ENCODE results near the gene FGF19.

GRCh38 chr11:69732910-69733309, 29.1 kb upstream of the FGF19 start:
- TF ChIP-seq EZH2 (IDR thresholded peaks at IDR 0.05; ENCODE audit: insufficient read depth, poor library complexity, severe bottlenecking), result no peak
- TF ChIP-seq EZH2phosphoT487 (IDR thresholded peaks at IDR 0.05; ENCODE audit: insufficient read depth, low read depth), result no peak

Data from GM23248 (cell line).